Neutrophil (primary cell): ENCODE measurements around the gene VAV1.

Experiments used
- H3K27ac ChIP-seq: fragments of 200-600 bp; sonication (generic); 2 replicates; pipeline ENCODE4 v1.5.1; 2016; ENCODE audit warnings: mild to moderate bottlenecking, moderate library complexity
- H3K27me3 ChIP-seq: fragments of 200-600 bp; sonication (generic); 2 replicates; pipeline ENCODE4 v1.6.0; 2016; ENCODE audit warnings: mild to moderate bottlenecking
- H3K36me3 ChIP-seq: fragments of 200-600 bp; sonication (generic); 2 replicates; pipeline ENCODE4 v1.5.1; 2017
- H3K4me1 ChIP-seq, 2 experiments: fragments of 200-600 bp in 1 of 2; sonication (generic) in 1 of 2; 1 replicate in 1 of 2; 2 replicates in 1 of 2; pipeline versions ENCODE4 v1.5.1 to v1.6.1; 2013 to 2016; ENCODE audit warnings: low read depth in 1 of 2, low read length in 1 of 2, mild to moderate bottlenecking in 1 of 2, moderate library complexity in 1 of 2; ENCODE audit not compliant: control insufficient read depth in 1 of 2, insufficient read depth in 1 of 2
- H3K4me3 ChIP-seq, 2 experiments: fragments of 200-600 bp in 1 of 2; sonication (generic) in 1 of 2; 1 replicate in 1 of 2; 2 replicates in 1 of 2; pipeline ENCODE4 v1.5.1; 2013 to 2016; ENCODE audit warnings: low read depth in 1 of 2, low read length in 1 of 2, mild to moderate bottlenecking in 1 of 2, moderate library complexity in 1 of 2
- H3K9me3 ChIP-seq: fragments of 200-600 bp; sonication (generic); 2 replicates; pipeline ENCODE4 v1.5.1; 2016
- TF ChIP-seq, protein P1 (sequence below): fragments of 200-600 bp; sonication (generic); IDR thresholded peaks from 2 replicates; pipeline ENCODE4 v1.5.1; 2016; ENCODE audit warnings: antibody characterized with exemption

VAV1 gene

DNA sequence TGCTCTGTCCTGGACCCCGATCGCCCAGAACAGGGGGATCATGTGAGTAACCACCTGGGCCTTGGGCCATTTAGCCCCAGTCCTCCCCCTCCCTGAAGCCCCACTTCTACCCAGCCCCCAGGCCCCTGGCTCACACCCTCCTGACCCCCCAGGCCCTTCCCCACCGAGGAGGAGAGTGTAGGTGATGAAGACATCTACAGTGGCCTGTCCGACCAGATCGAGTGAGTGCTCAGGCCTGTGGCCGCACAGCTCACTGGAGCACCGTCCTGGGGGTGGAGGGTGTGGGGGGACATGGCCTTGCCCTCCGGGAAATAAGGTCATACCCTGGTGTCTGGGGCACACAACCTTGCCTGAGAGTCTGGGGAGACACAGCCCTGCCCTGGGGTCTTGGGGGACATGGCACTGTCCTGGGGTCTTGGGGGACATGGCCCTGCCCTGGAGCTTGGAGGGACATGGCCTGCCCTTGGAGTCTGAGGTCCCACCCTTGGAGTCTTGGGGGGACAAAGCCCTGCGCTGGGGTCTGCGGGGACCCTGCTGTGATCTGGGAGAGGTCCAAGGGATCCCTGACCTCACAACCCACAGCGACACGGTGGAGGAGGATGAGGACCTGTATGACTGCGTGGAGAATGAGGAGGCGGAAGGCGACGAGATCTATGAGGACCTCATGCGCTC is 49.3 kb downstream of the VAV1 start:
- peaks cover 74% of the 10 kb centered on the region for H3K36me3 ChIP-seq
- no peak overlapping the region for H3K27ac ChIP-seq
- peaks cover 4% of the 10 kb centered on the region for H3K9me3 ChIP-seq
- H3K27me3 ChIP-seq, result no peaks in the 10 kb centered on the region
- TF ChIP-seq, protein P1, sequence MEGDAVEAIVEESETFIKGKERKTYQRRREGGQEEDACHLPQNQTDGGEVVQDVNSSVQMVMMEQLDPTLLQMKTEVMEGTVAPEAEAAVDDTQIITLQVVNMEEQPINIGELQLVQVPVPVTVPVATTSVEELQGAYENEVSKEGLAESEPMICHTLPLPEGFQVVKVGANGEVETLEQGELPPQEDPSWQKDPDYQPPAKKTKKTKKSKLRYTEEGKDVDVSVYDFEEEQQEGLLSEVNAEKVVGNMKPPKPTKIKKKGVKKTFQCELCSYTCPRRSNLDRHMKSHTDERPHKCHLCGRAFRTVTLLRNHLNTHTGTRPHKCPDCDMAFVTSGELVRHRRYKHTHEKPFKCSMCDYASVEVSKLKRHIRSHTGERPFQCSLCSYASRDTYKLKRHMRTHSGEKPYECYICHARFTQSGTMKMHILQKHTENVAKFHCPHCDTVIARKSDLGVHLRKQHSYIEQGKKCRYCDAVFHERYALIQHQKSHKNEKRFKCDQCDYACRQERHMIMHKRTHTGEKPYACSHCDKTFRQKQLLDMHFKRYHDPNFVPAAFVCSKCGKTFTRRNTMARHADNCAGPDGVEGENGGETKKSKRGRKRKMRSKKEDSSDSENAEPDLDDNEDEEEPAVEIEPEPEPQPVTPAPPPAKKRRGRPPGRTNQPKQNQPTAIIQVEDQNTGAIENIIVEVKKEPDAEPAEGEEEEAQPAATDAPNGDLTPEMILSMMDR, result no peak
- no peak overlapping the region for H3K4me3 ChIP-seq
- H3K4me1 ChIP-seq, result no peaks in the 10 kb centered on the region

DNA sequence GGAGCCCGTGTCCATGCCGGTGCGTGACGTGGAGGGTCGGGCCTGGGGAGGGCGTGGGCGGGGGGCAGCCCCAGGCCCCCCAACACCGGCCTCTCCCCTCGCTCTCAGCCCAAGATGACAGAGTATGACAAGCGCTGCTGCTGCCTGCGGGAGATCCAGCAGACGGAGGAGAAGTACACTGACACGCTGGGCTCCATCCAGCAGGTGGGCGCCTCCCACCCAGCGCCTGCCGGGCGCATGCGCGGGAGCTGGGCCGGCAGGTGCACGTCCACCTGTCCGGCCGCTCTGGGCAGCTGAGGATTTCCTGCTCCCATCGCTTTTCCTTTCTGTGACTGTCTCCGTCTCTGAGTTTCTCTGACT is 49.8 kb downstream of the VAV1 start:
- TF ChIP-seq, protein P1, result no peak
- no peak overlapping the region for H3K27ac ChIP-seq
- peaks cover 4% of the 10 kb centered on the region for H3K9me3 ChIP-seq
- no peaks in the 10 kb centered on the region for H3K27me3 ChIP-seq
- H3K4me3 ChIP-seq, result no peak overlapping the region
- no peaks in the 10 kb centered on the region for H3K4me1 ChIP-seq
- H3K36me3 ChIP-seq, result peaks cover 78% of the 10 kb centered on the region

GRCh38 chr19:6825076-6825774 is 52.7 kb downstream of the VAV1 start:
- H3K27ac ChIP-seq, result no peak overlapping the region
- no peaks in the 10 kb centered on the region for H3K4me1 ChIP-seq
- H3K27me3 ChIP-seq, result no peaks in the 10 kb centered on the region
- peaks cover 4% of the 10 kb centered on the region for H3K9me3 ChIP-seq
- H3K36me3 ChIP-seq, result peaks cover 97% of the 10 kb centered on the region
- H3K4me3 ChIP-seq, result no peak overlapping the region
- TF ChIP-seq, protein P1, result no peak

DNA sequence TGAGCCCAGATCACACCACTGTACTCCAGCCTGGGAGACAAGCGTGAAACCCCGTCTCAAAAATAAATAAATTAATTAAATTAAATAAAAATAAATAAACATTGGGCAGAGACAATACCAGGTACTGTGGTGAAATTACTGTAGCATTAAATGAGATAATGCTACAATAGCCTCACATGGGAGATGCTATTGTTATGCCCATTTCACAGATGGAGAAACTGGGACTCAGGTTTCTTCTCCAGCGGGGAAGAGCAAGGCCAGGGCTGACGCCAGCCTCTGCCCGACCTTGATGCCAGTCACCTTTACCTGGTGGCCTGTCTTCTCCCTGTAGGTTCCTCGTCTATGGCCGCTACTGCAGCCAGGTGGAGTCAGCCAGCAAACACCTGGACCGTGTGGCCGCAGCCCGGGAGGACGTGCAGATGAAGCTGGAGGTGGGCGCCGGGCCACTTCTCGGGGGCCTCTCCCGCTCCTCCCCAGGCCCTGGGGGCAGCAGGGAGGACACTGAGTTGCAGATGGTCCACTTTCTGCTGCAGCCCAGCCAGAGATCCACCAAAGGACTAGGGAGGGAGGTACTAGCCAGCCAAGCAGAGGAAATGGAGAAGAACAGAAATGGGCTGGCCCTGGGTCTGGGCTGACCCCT is 53.9 kb downstream of the VAV1 start:
- Histone ChIP-seq H3K9me3 (peaks cover 4% of the 10 kb centered on the region), H3K27me3 (no peaks in the 10 kb centered on the region), H3K27ac (no peak overlapping the region), H3K4me1 (peaks cover 0 to 4% of the 10 kb centered on the region in 2 experiments), H3K4me3 (no peak overlapping the region), H3K36me3 (peaks cover 97% of the 10 kb centered on the region)
- TF ChIP-seq, protein P1, result no peak

- no peak overlapping the region for H3K4me3 ChIP-seq
- peaks cover 0 to 4% of the 10 kb centered on the region in 2 experiments for H3K4me1 ChIP-seq
- H3K9me3 ChIP-seq, result no peaks in the 10 kb centered on the region
- no peaks in the 10 kb centered on the region for H3K27me3 ChIP-seq
- no peak overlapping the region for H3K27ac ChIP-seq
- TF ChIP-seq, protein P1, result no peak
- peaks cover 100% of the 10 kb centered on the region for H3K36me3 ChIP-seq
Measured at GRCh38 chr19:6828306-6828697, 55.8 kb downstream of the VAV1 start.
